HEK293 (cell line): ENCODE data around the gene MAP3K4.

ENCODE experiments used
- REPIN1 ChIP-seq: fragments of 450-650 bp; formaldehyde crosslinking; IDR thresholded peaks from 2 replicates; pipeline ENCODE4 v1.5.1; 2017; ENCODE audit warnings: missing biosample characterization, missing genetic modification characterization, low read depth
- SP2 ChIP-seq: fragments of 450-650 bp; formaldehyde crosslinking; IDR thresholded peaks from 2 replicates; pipeline ENCODE4 v1.5.1; 2016; ENCODE audit warnings: missing biosample characterization, missing genetic modification characterization
- ZFP69B ChIP-seq: fragments of 450-650 bp; formaldehyde crosslinking; IDR thresholded peaks from 2 replicates; pipeline ENCODE4 v1.5.1; 2016; ENCODE audit warnings: missing biosample characterization, missing genetic modification characterization
- TF ChIP-seq, protein P1 (sequence below): fragments of 450-650 bp; formaldehyde crosslinking; IDR thresholded peaks from 2 replicates; pipeline ENCODE4 v1.5.1; 2016; ENCODE audit warnings: missing biosample characterization, missing genetic modification characterization

DNA sequence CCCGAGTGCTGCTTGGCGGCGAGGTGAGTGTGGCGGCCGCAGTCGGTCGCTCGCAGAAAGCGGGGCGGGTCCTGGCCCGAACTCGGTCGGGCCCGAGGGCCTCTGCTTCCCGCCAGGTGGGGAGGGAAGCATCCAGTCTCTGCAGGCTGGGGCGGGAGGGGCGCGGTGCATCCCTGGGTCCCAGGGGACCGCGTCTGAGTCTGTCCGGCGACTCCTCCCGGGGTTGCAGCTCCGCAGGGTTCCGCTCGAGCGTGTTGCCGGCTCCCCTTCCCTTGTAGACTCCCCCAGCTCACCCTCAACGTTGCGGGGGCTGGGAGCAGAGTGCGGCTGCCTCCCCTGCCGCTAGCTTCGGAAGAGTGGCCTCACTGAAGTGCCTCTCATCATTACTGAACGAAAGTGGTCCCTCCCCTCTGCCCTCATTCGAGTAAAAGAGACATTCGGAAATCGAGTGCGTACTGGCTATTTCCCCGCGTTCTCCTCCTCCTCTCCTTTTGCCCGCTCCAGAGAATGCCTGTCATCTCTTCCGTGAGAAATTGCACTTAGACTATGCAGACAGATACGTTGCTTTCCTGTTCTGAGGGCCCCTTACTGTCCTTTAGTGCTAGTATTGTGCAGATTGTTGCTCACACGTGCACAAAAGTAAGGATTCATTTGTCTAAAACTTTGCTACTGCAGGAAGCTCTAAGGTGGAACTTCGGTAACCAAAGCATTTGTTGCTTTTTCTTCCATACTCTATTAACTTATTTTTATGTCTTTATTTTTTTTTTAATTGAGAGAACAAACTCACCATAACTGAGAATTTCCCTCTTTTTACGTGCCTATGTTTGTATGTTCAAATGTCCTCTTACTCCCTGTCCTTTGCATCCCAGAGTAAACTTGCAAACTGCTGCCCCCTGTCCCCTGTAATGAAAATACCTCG, 751 bp downstream of the MAP3K4 start:
- TF ChIP-seq REPIN1 (tag by site-specific recombination), result no peak
- no peak; the same call in 1 of the 2 replicates for TF ChIP-seq ZFP69B (tag by site-specific recombination)
- TF ChIP-seq, protein P1, sequence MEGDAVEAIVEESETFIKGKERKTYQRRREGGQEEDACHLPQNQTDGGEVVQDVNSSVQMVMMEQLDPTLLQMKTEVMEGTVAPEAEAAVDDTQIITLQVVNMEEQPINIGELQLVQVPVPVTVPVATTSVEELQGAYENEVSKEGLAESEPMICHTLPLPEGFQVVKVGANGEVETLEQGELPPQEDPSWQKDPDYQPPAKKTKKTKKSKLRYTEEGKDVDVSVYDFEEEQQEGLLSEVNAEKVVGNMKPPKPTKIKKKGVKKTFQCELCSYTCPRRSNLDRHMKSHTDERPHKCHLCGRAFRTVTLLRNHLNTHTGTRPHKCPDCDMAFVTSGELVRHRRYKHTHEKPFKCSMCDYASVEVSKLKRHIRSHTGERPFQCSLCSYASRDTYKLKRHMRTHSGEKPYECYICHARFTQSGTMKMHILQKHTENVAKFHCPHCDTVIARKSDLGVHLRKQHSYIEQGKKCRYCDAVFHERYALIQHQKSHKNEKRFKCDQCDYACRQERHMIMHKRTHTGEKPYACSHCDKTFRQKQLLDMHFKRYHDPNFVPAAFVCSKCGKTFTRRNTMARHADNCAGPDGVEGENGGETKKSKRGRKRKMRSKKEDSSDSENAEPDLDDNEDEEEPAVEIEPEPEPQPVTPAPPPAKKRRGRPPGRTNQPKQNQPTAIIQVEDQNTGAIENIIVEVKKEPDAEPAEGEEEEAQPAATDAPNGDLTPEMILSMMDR, result peak; percentile 60
- TF ChIP-seq SP2 (tag by site-specific recombination), result peak; percentile 72
